Measurements from ENCODE around the gene NDE1.

GRCh38 chr16:15746332-15746731 is 96.3 kb downstream of the NDE1 start:
- TF ChIP-seq CTCF (IDR thresholded peaks at IDR 0.05) (no peak), POLR2A (IDR thresholded peaks at IDR 0.05) (no peak)
